Kidney epithelial cell (primary cell): ENCODE results near the gene ARHGEF10L. TPM values are rescaled to one million over a fixed set of nuclear protein-coding genes. Genes with fewer than 3 reads are reported as not detected.

ENCODE experiments used
- DNase-seq: peaks from one replicate; pipeline ENCODE4 v3.0.0-alpha.2; 2010; ENCODE audit warnings: low read depth
- H3K27me3 ChIP-seq: 2 replicates; pipeline ENCODE4 v1.6.0; 2011; ENCODE audit warnings: low read length; ENCODE audit not compliant: control insufficient read depth, insufficient read depth
- H3K36me3 ChIP-seq: 2 replicates; pipeline ENCODE4 v1.5.1; 2011; ENCODE audit warnings: low read length; ENCODE audit not compliant: control insufficient read depth, insufficient read depth
- H3K4me3 ChIP-seq: 2 replicates; pipeline ENCODE4 v1.5.1; 2011; ENCODE audit warnings: low read depth, mild to moderate bottlenecking, control low read depth, low read length
- total RNA-seq: library from RNA; depleted of rRNA; stranded (reverse); fragments of >200 nt; gene quantifications from 2 replicates; pipeline ENCODE4 v1.2.3, GENCODE V29; 2015
- TF ChIP-seq, protein P1 (sequence below): IDR thresholded peaks from 2 replicates; pipeline ENCODE4 v1.5.1; 2011; ENCODE audit warnings: mild to moderate bottlenecking, moderate library complexity, low read length, control low read depth, inconsistent platforms; ENCODE audit not compliant: insufficient read depth, poor library complexity, severe bottlenecking

ARHGEF10L gene
- total RNA-seq, 1 donor from 2014 or later, result 23.5 TPM

DNA sequence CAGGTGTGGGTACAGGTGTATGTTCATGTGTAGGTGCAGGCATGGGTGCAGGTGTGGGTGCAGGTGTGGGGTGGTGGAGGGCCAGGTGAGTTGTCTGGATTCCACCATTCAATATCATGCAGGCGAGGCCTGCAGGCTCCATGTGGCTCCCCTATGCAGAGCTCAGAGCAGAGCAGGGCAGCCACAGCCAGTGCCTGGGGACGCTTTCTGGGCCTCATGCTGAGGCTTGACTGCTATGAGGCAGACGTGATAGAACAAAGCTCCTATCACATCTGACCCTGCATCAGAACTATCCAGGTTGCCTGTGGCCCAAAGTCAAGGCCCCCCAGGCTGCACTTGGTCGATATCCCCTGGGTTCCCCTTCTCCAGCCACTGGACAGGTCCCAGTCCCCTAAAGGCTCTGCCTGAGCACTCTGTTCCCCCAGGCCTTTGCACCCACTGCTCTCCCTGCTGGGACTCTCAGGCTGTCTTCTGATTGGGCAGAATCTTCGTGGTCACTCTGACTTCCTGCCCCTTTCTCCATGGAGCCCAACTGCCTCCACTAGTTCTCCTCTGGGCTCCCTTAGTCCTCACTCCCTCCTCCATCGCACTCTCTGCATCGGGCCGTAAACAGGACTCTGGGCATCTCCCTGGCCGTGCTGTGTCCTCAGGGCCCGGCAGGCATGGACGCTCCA lies 137.0 kb downstream of the ARHGEF10L start:
- no peak overlapping the region for H3K4me3 ChIP-seq
- TF ChIP-seq, protein P1, sequence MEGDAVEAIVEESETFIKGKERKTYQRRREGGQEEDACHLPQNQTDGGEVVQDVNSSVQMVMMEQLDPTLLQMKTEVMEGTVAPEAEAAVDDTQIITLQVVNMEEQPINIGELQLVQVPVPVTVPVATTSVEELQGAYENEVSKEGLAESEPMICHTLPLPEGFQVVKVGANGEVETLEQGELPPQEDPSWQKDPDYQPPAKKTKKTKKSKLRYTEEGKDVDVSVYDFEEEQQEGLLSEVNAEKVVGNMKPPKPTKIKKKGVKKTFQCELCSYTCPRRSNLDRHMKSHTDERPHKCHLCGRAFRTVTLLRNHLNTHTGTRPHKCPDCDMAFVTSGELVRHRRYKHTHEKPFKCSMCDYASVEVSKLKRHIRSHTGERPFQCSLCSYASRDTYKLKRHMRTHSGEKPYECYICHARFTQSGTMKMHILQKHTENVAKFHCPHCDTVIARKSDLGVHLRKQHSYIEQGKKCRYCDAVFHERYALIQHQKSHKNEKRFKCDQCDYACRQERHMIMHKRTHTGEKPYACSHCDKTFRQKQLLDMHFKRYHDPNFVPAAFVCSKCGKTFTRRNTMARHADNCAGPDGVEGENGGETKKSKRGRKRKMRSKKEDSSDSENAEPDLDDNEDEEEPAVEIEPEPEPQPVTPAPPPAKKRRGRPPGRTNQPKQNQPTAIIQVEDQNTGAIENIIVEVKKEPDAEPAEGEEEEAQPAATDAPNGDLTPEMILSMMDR, result no peak

GRCh38 chr1:17678011-17678410 lies 138.5 kb downstream of the ARHGEF10L start:
- Histone ChIP-seq H3K27me3 (no peaks in the 10 kb centered on the region), H3K4me3 (no peak overlapping the region), H3K36me3 (no peaks in the 10 kb centered on the region)
- TF ChIP-seq, protein P1, result no peak
- no peak for DNase-seq

More for the DNA sequence above, 137.0 kb downstream of the ARHGEF10L start:
- no peak for DNase-seq
- H3K27me3 ChIP-seq, result no peaks in the 10 kb centered on the region
- no peaks in the 10 kb centered on the region for H3K36me3 ChIP-seq

GRCh38 chr1:17679856-17680255 lies 140.4 kb downstream of the ARHGEF10L start:
- Histone ChIP-seq H3K27me3 (no peaks in the 10 kb centered on the region), H3K36me3 (no peaks in the 10 kb centered on the region), H3K4me3 (no peak overlapping the region)
- no peak for DNase-seq
- TF ChIP-seq, protein P1, result no peak

GRCh38 chr1:17680308-17680707 lies 140.8 kb downstream of the ARHGEF10L start:
- H3K36me3 ChIP-seq, result no peaks in the 10 kb centered on the region
- H3K27me3 ChIP-seq, result no peaks in the 10 kb centered on the region
- no peak for DNase-seq
- TF ChIP-seq, protein P1, result no peak
- H3K4me3 ChIP-seq, result no peak overlapping the region

DNA sequence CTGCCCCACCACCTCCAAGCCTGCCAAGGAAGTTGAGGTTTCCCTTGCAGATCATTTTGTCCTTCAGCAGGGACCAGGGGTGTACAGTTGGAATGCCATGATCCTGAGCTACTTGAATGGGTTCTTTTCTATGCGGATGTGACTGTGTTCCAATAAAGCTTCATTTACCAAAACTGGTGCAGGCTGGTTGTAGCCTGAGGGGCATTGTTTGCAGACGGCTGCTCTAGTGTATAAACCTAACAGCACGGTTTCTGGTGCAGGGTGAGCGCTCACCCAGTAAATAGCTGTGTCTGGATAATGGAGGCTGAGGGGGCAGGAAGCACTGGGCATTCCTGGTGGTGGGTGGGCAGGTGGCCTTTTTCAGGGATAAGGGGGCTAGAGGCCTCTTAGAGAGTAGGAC lies 142.9 kb downstream of the ARHGEF10L start:
- Histone ChIP-seq H3K4me3 (no peak overlapping the region), H3K27me3 (no peaks in the 10 kb centered on the region), H3K36me3 (no peaks in the 10 kb centered on the region)
- peak; percentile 28 for DNase-seq
- TF ChIP-seq, protein P1, result no peak

DNA sequence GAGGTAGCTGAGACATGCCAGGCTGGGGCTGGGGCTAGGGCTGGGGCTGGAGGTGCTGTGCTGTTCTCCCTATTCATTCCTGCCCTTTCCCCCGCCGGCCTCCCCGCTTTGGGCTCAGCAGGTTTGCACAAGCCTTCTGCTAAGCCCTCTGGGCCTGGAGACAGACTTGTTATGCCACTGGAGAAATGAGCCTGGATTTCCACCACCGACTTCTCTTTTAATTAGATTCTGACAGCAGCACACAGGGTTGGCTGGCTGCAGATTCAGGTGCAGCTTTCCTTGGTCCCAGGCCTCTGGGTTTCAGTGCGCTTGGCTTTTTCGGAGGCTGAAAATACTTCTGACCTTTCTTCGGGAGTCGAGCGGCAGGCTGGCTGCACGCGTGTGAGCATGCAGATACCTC lies 144.1 kb downstream of the ARHGEF10L start:
- no peak for DNase-seq
- Histone ChIP-seq H3K36me3 (no peaks in the 10 kb centered on the region), H3K4me3 (no peak overlapping the region), H3K27me3 (no peaks in the 10 kb centered on the region)
- TF ChIP-seq, protein P1, result no peak
